CD14-positive monocyte (primary cell): ENCODE data around the gene SPEN. TPM values are rescaled to one million over a fixed set of nuclear protein-coding genes. Genes with fewer than 3 reads are reported as not detected.

Experiments
- DNase-seq, 3 donors: peaks; one replicate each; pipeline ENCODE4 v3.0.0-alpha.2; 2011 to 2022
- H2AFZ ChIP-seq: 2 replicates; pipeline ENCODE4 v1.6.0; 2012; ENCODE audit warnings: mild to moderate bottlenecking, low read depth, low read length, inconsistent platforms; ENCODE audit not compliant: insufficient read depth, poor library complexity, severe bottlenecking
- H3K27ac ChIP-seq, 2 donors: 1 replicate in 1 of 2; 2 replicates in 1 of 2; pipeline ENCODE4 v1.5.1; 2012 to 2013; ENCODE audit warnings: low read length in 2 of 2, control low read depth in 1 of 2, inconsistent platforms in 1 of 2, low read depth in 1 of 2, mild to moderate bottlenecking in 1 of 2
- H3K27me3 ChIP-seq, 2 donors: one replicate each; pipeline versions ENCODE4 v1.6.0 to v1.6.1; 2011 to 2013; ENCODE audit warnings: low read length in 2 of 2; ENCODE audit not compliant: control insufficient read depth in 2 of 2, insufficient read depth in 2 of 2
- H3K36me3 ChIP-seq, 2 donors: replicated peaks in 1 of 2; 1 replicate in 1 of 2; 2 replicates in 1 of 2; pipeline versions ENCODE4 v1.5.1 to v1.6.1; 2012 to 2013; ENCODE audit warnings: low read length in 2 of 2, control low read depth in 1 of 2, inconsistent platforms in 1 of 2, mild to moderate bottlenecking in 1 of 2; ENCODE audit not compliant: insufficient read depth in 2 of 2, control insufficient read depth in 1 of 2
- H3K4me1 ChIP-seq, 2 donors: 1 replicate in 1 of 2; 2 replicates in 1 of 2; pipeline versions ENCODE4 v1.5.1 to v1.6.1; 2012 to 2013; ENCODE audit warnings: low read length in 2 of 2, control low read depth in 1 of 2, inconsistent platforms in 1 of 2, mild to moderate bottlenecking in 1 of 2, moderate library complexity in 1 of 2; ENCODE audit not compliant: insufficient read depth in 2 of 2, control insufficient read depth in 1 of 2
- H3K4me2 ChIP-seq: replicated peaks from 2 replicates; pipeline ENCODE3; 2012; ENCODE audit warnings: low read length, moderate library complexity, mild to moderate bottlenecking; ENCODE audit not compliant: poor library complexity, severe bottlenecking; ENCODE audit errors: extremely low read depth
- H3K4me3 ChIP-seq, 3 experiments: fragments of 200-600 bp in 1 of 3; sonication (generic) in 1 of 3; replicated peaks in 1 of 3; 1 replicate in 2 of 3; 2 replicates in 1 of 3; pipeline ENCODE4 v1.5.1; 2011 to 2013; ENCODE audit warnings: low read length in 3 of 3, mild to moderate bottlenecking in 3 of 3, control low read depth in 2 of 3, low read depth in 2 of 3, inconsistent platforms in 1 of 3, moderate library complexity in 1 of 3
- H3K79me2 ChIP-seq: 2 replicates; pipeline ENCODE4 v1.6.0; 2012; ENCODE audit warnings: mild to moderate bottlenecking, control low read depth, inconsistent platforms, low read length, moderate library complexity; ENCODE audit not compliant: insufficient read depth
- H3K9ac ChIP-seq: 2 replicates; pipeline ENCODE4 v1.6.0; 2017; ENCODE audit warnings: low read length, mild to moderate bottlenecking; ENCODE audit not compliant: insufficient read depth, poor library complexity, severe bottlenecking
- H3K9me3 ChIP-seq, 2 donors: replicated peaks in 1 of 2; 1 replicate in 1 of 2; 2 replicates in 1 of 2; pipeline versions ENCODE4 v1.5.1 to v1.6.1; 2012 to 2013; ENCODE audit warnings: low read length in 2 of 2, control low read depth in 1 of 2; ENCODE audit not compliant: control insufficient read depth in 1 of 2, insufficient read depth in 1 of 2
- H4K20me1 ChIP-seq: 2 replicates; pipeline ENCODE4 v1.6.0; 2012; ENCODE audit warnings: mild to moderate bottlenecking, low read length, control low read depth, moderate library complexity; ENCODE audit not compliant: insufficient read depth
- H3K27ac Mint-ChIP-seq, 7 donors: one replicate each; pipeline ENCODE4 v1.8.0; 2020; ENCODE audit warnings: mild to moderate bottlenecking in 7 of 7, mixed read lengths in 7 of 7, moderate library complexity in 6 of 7, inconsistent platforms in 2 of 7
- H3K27me3 Mint-ChIP-seq, 3 donors: one replicate each; pipeline ENCODE4 v1.8.0; 2021 to 2022; ENCODE audit warnings: low read depth in 3 of 3, mild to moderate bottlenecking in 3 of 3, mixed read lengths in 3 of 3, moderate library complexity in 3 of 3, inconsistent platforms in 1 of 3
- H3K36me3 Mint-ChIP-seq, 2 donors: one replicate each; pipeline ENCODE4 v1.8.0; 2020; ENCODE audit warnings: mixed read lengths in 2 of 2, inconsistent platforms in 1 of 2, mild to moderate bottlenecking in 1 of 2
- H3K4me1 Mint-ChIP-seq: one replicate; pipeline ENCODE4 v1.8.0; 2020; ENCODE audit warnings: mild to moderate bottlenecking, mixed read lengths
- H3K4me3 Mint-ChIP-seq, 2 donors: one replicate each; pipeline ENCODE4 v1.8.0; 2020; ENCODE audit warnings: mild to moderate bottlenecking in 2 of 2, mixed read lengths in 2 of 2, moderate library complexity in 1 of 2
- H3K9me3 Mint-ChIP-seq, 7 donors: one replicate each; pipeline ENCODE4 v1.8.0; 2020 to 2022; ENCODE audit warnings: mixed read lengths in 7 of 7, mild to moderate bottlenecking in 6 of 7, moderate library complexity in 6 of 7, inconsistent platforms in 2 of 7
- WGBS: methylation state at CpG from one replicate; pipeline ENCODE4 v1.1.5; 2013; ENCODE audit warnings: missing lambda C conversion rate; ENCODE audit not compliant: insufficient coverage; 5-methylcytosine and 5-hydroxymethylcytosine counted together
- intact Hi-C, 2 donors: fragments of 100-400 bp; cut with micrococcal nuclease; formaldehyde crosslinking; loops; one replicate each; pipeline versions ENCODE4 v1.15.0 to v1.15.1; 2023
- polyA plus RNA-seq, 3 donors: library from polyadenylated mRNA; depleted of rRNA in 1 of 3; unstranded in 2 of 3; stranded (reverse) in 1 of 3; fragments of 300-500 nt in 2 of 3; fragments of >200 nt in 1 of 3; fragmentation: Illumina TruSeq in 2 of 3; gene quantifications; 1 replicate in 2 of 3; 2 replicates in 1 of 3; pipeline ENCODE4 v1.2.3, GENCODE V29; 2012 to 2021
- TF ChIP-seq, protein P1 (sequence below): fragments of 200-600 bp; IDR thresholded peaks from one replicate; pipeline ENCODE4 v1.8.0; 2022; ENCODE audit warnings: antibody characterized with exemption, mild to moderate bottlenecking

SPEN gene
- polyA plus RNA-seq, 3 donors = 3.1 to 30.9 (median 6.1) TPM

DNA sequence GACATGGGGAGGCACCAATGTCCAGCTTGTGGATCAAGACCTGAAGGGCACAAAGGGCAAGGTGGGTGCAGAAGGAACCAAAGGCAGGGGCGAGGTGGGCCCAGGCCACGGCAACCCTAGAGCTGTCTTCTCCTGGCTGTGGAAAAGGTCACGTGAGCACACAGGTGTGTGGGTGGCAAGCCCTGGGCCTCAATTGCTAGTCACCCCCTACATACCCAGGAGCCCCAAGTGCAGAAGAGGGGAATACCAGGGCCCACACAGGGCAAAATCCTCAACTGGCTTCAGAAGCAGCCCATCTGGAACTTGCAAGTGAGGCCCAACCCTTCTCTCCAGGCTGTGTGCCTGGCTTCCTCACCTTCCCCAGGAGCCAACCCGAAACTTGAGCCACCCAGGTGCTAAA is 102.8 kb downstream of the SPEN start:
- H3K27me3 ChIP-seq = no peaks in the 10 kb centered on the region
- peak overlapping the region in 1 of 3 experiments; percentile 32 for H3K4me3 ChIP-seq
- 83% methylated on average over 1 of the region's 4 CpGs for WGBS
- intact Hi-C loops = no loop called here
- H3K4me1 Mint-ChIP-seq = peaks cover 66% of the 10 kb centered on the region
- peaks cover 89% of the 10 kb centered on the region for H4K20me1 ChIP-seq
- H3K36me3 ChIP-seq = peaks cover 28 to 40% of the 10 kb centered on the region in 2 donors
- H3K27ac Mint-ChIP-seq = peak overlapping the region; percentile 85 to 97 (median 92)
- no peaks in the 10 kb centered on the region for H3K9me3 ChIP-seq
- peaks cover 46 to 64% of the 10 kb centered on the region in 2 donors for H3K36me3 Mint-ChIP-seq
- no peak overlapping the region for H2AFZ ChIP-seq
- TF ChIP-seq, protein P1, sequence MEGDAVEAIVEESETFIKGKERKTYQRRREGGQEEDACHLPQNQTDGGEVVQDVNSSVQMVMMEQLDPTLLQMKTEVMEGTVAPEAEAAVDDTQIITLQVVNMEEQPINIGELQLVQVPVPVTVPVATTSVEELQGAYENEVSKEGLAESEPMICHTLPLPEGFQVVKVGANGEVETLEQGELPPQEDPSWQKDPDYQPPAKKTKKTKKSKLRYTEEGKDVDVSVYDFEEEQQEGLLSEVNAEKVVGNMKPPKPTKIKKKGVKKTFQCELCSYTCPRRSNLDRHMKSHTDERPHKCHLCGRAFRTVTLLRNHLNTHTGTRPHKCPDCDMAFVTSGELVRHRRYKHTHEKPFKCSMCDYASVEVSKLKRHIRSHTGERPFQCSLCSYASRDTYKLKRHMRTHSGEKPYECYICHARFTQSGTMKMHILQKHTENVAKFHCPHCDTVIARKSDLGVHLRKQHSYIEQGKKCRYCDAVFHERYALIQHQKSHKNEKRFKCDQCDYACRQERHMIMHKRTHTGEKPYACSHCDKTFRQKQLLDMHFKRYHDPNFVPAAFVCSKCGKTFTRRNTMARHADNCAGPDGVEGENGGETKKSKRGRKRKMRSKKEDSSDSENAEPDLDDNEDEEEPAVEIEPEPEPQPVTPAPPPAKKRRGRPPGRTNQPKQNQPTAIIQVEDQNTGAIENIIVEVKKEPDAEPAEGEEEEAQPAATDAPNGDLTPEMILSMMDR = no peak
- H3K9me3 Mint-ChIP-seq = peaks cover 0 to 2% (median 0%) of the 10 kb centered on the region in 7 donors
- no peak for DNase-seq
- H3K4me1 ChIP-seq = peaks cover 62 to 71% of the 10 kb centered on the region in 2 donors
- no peak overlapping the region for H3K4me3 Mint-ChIP-seq
- peaks cover 69% of the 10 kb centered on the region for H3K79me2 ChIP-seq
- peak overlapping the region; percentile 60 to 92 for H3K27ac ChIP-seq
- H3K9ac ChIP-seq = peak overlapping the region; percentile 52
- no peaks in the 10 kb centered on the region for H3K27me3 Mint-ChIP-seq
- peak overlapping the region; percentile 23 for H3K4me2 ChIP-seq

DNA sequence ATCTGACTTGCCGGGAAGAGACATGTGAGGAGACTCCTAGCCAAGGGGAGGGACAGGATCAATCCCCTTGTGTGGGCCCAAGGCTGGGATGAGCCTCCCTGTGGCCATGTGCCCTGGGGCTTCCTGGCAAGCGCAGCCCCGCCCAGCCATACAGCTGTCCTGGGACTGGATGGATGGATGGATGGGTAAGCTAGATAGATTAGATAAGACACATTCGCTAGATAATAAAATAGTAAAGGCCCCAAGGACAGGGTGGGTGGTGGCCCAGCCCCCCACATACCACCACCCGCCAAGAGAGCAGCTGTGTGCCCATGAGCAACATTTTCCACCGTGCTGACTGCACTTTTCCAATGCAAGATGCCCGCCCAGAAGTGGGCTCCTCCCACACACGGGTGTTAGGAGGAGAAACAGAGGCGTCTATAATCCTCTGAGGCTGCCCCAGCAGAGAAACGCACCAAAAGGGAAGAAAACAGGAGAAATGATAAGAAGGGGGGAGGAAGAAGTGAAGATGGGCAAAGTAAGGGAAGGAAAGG is 103.3 kb downstream of the SPEN start:
- H3K27ac ChIP-seq = peak overlapping the region in 1 of 2 donors; percentile 92
- peaks cover 22 to 34% of the 10 kb centered on the region in 2 donors for H3K36me3 ChIP-seq
- intact Hi-C loops = no loop called here
- H2AFZ ChIP-seq = no peak overlapping the region
- peak overlapping the region; percentile 6 for H3K9ac ChIP-seq
- H4K20me1 ChIP-seq = peaks cover 88% of the 10 kb centered on the region
- Mint-ChIP-seq H3K27me3 (no peaks in the 10 kb centered on the region), H3K36me3 (peaks cover 45 to 59% of the 10 kb centered on the region in 2 donors), H3K9me3 (peaks cover 0 to 2% (median 0%) of the 10 kb centered on the region in 7 donors), H3K27ac (peak overlapping the region; percentile 85 to 97 (median 91)), H3K4me3 (no peak overlapping the region), H3K4me1 (peaks cover 66% of the 10 kb centered on the region)
- DNase-seq = no peak
- 0% methylated on average over 1 of the region's 10 CpGs for WGBS
- peaks cover 74% of the 10 kb centered on the region for H3K79me2 ChIP-seq
- H3K27me3 ChIP-seq = no peaks in the 10 kb centered on the region
- peak overlapping the region; percentile 4 for H3K4me2 ChIP-seq
- no peaks in the 10 kb centered on the region for H3K9me3 ChIP-seq
- H3K4me1 ChIP-seq = peaks cover 62 to 71% of the 10 kb centered on the region in 2 donors
- no peak overlapping the region for H3K4me3 ChIP-seq
- TF ChIP-seq, protein P1 = no peak
